Esophagus muscularis mucosa (tissue), 4 donors: ENCODE data around the gene CDKL2. TPM values are rescaled to one million over a fixed set of nuclear protein-coding genes. Genes with fewer than 3 reads are reported as not detected.
"Not testable (repeated sequence)": the region's sequence is repeated elsewhere in the genome, so short reads cannot be mapped to it uniquely, and the experiment has no call there.

Source experiments
- DNase-seq: peaks from one replicate; pipeline ENCODE4 v3.0.0-alpha.2; 2017; ENCODE audit errors: extremely low spot score
- H3K27ac ChIP-seq, 4 donors: fragments of 200-600 bp; sonication (generic); replicated peaks in 1 of 4; 1 replicate in 3 of 4; 2 replicates in 1 of 4; pipeline ENCODE4 v1.5.1; 2016 to 2019; ENCODE audit warnings: mild to moderate bottlenecking in 1 of 4
- H3K27me3 ChIP-seq, 4 donors: fragments of 200-600 bp; sonication (generic); one replicate each; pipeline versions ENCODE4 v1.5.1 to v1.6.0; 2016 to 2019
- H3K36me3 ChIP-seq, 4 donors: fragments of 200-600 bp; sonication (generic); one replicate each; pipeline ENCODE4 v1.5.1; 2016 to 2019
- H3K4me1 ChIP-seq, 4 donors: fragments of 200-600 bp; sonication (generic); one replicate each; pipeline ENCODE4 v1.5.1; 2016 to 2019
- H3K4me3 ChIP-seq, 4 donors: fragments of 200-600 bp; sonication (generic); 1 replicate in 2 of 4; 2 replicates in 2 of 4; pipeline ENCODE4 v1.5.1; 2016 to 2019; ENCODE audit warnings: mild to moderate bottlenecking in 4 of 4, moderate library complexity in 1 of 4
- H3K9me3 ChIP-seq, 4 donors: fragments of 200-600 bp; sonication (generic); 1 replicate in 3 of 4; 2 replicates in 1 of 4; pipeline ENCODE4 v1.5.1; 2016 to 2019
- CTCF ChIP-seq, 3 experiments: fragments of 200-600 bp in 2 of 3; fragments of 450-650 bp in 1 of 3; sonication (generic) in 2 of 3; IDR thresholded peaks; one replicate each; pipeline ENCODE4 v1.5.1; 2017 to 2019; ENCODE audit warnings: antibody characterized with exemption in 3 of 3, mild to moderate bottlenecking in 2 of 3, moderate library complexity in 1 of 3
- EP300 ChIP-seq: sonication (generic); formaldehyde crosslinking; IDR thresholded peaks from one replicate; pipeline ENCODE4 v1.6.1; 2017; ENCODE audit warnings: antibody characterized with exemption
- POLR2A ChIP-seq: fragments of 450-650 bp; IDR thresholded peaks from one replicate; pipeline ENCODE4 v1.6.1; 2017; ENCODE audit warnings: antibody characterized with exemption, moderate library complexity, mild to moderate bottlenecking, low read depth
- POLR2AphosphoS5 ChIP-seq, 2 donors: sonication (generic); formaldehyde crosslinking; IDR thresholded peaks; one replicate each; pipeline ENCODE4 v1.6.1; 2017; ENCODE audit warnings: antibody characterized with exemption in 2 of 2
- WGBS: methylation state at CpG from one replicate; pipeline ENCODE4 v1.1.5; 2018; 5-methylcytosine and 5-hydroxymethylcytosine counted together
- intact Hi-C: fragments of 100-400 bp; cut with DNase I; formaldehyde crosslinking; loops from one replicate; pipeline ENCODE4 v1.15.1; 2023
- total RNA-seq, 4 donors: library from RNA; depleted of rRNA; stranded (reverse); fragments of >200 nt; gene quantifications; one replicate each; pipeline versions ENCODE4 v1.1.0 to v1.2.1, GENCODE V29; 2016

Gene CDKL2
- total RNA-seq, 4 donors from 2014 or later = 2.9 to 6.2 (median 3.1) TPM

GRCh38 chr4:75673027-75673958 is 43.0 kb upstream of the CDKL2 start, which contains the start of gene G3BP2:
Gene G3BP2, minus strand, starts transcription at chr4:75673411. Its CDS starts 11,386 bp downstream, at chr4:75662025.
- H3K9me3 ChIP-seq = no peaks in the 10 kb centered on the region
- H3K27ac ChIP-seq = peak within 1 kb of the TSS; percentile 97 to 99 (median 98)
- no peaks in the 10 kb centered on the region for H3K36me3 ChIP-seq
- peak; percentile 99 for DNase-seq
- TF ChIP-seq POLR2AphosphoS5 (IDR thresholded peaks at IDR 0.05) (peak; percentile 97), CTCF (IDR thresholded peaks at IDR 0.05) (peak in 1 of 3 experiments; percentile 22), POLR2A (peak; percentile 84), EP300 (no peak)
- H3K27me3 ChIP-seq = no peaks in the 10 kb centered on the region
- H3K4me1 ChIP-seq = peaks cover 39 to 44% (median 43%) of the 10 kb centered on the region in 4 donors
- WGBS = under 1% methylated on average over 30 of the region's 83 CpGs
- intact Hi-C loops = loop anchor here (2.0 kb wide), 1 partner anchor 52 kb away; the partner anchor contains the start of gene USO1
- peak within 1 kb of the TSS; percentile 96 to 100 (median 98) for H3K4me3 ChIP-seq

GRCh38 chr4:75672461-75673026 is 42.2 kb upstream of the CDKL2 start:
- TF ChIP-seq EP300 (no peak), POLR2A (no peak), POLR2AphosphoS5 (IDR thresholded peaks at IDR 0.05) (peak in 1 of 2 donors; percentile 59), CTCF (IDR thresholded peaks at IDR 0.05) (no peak)
- Histone ChIP-seq H3K4me3 (peak overlapping the region; percentile 96 to 100 (median 98)), H3K27me3 (no peaks in the 10 kb centered on the region), H3K4me1 (peaks cover 45 to 51% (median 50%) of the 10 kb centered on the region in 4 donors), H3K36me3 (no peaks in the 10 kb centered on the region), H3K27ac (peak overlapping the region; percentile 97 to 99 (median 98)), H3K9me3 (no peaks in the 10 kb centered on the region)
- intact Hi-C loops = loop anchor here (2.0 kb wide), 1 partner anchor 52 kb away; the partner anchor contains the start of gene USO1
- peak; percentile 93 for DNase-seq
- WGBS = 0% methylated on average over 36 of the region's 44 CpGs

- H3K36me3 ChIP-seq = no peaks in the 10 kb centered on the region
- no peaks in the 10 kb centered on the region for H3K27me3 ChIP-seq
- TF ChIP-seq CTCF (IDR thresholded peaks at IDR 0.05) (no peak), POLR2A (no peak), EP300 (no peak), POLR2AphosphoS5 (IDR thresholded peaks at IDR 0.05) (no peak)
- intact Hi-C loops = loop anchor here (2.0 kb wide), 1 partner anchor 53 kb away; the partner anchor contains the start of gene USO1
- H3K4me1 ChIP-seq = peaks cover 48 to 57% (median 56%) of the 10 kb centered on the region in 4 donors
- DNase-seq = no peak
- H3K9me3 ChIP-seq = no peaks in the 10 kb centered on the region
- H3K4me3 ChIP-seq = peak overlapping the region; percentile 96 to 100 (median 98)
- 5% methylated on average over 10 of the region's 10 CpGs for WGBS
- H3K27ac ChIP-seq = peak overlapping the region; percentile 97 to 99 (median 98)
Observed at GRCh38 chr4:75671802-75672421, 41.6 kb upstream of the CDKL2 start.

- TF ChIP-seq POLR2A = no peak
- TF ChIP-seq EP300 = no peak
- TF ChIP-seq CTCF (IDR thresholded peaks at IDR 0.05) = no peak
- no peak for TF ChIP-seq POLR2AphosphoS5 (IDR thresholded peaks at IDR 0.05)
- Histone ChIP-seq H3K27ac (no peak overlapping the region), H3K4me3 (no peak overlapping the region), H3K27me3 (no peaks in the 10 kb centered on the region), H3K9me3 (no peaks in the 10 kb centered on the region), H3K4me1 (peaks cover 44 to 78% (median 70%) of the 10 kb centered on the region in 4 donors), H3K36me3 (no peaks in the 10 kb centered on the region)
- no peak for DNase-seq
- intact Hi-C loops = no loop called here
Observed at GRCh38 chr4:75668596-75668995, 38.3 kb upstream of the CDKL2 start.

- H3K9me3 ChIP-seq, H3K27me3 ChIP-seq, DNase-seq, intact Hi-C loops, H3K36me3 ChIP-seq, H3K4me3 ChIP-seq: not testable (repeated sequence)
- WGBS = 88% methylated on average over 7 of the region's 7 CpGs
- peak overlapping the region in 1 of 4 donors; percentile 41 for H3K27ac ChIP-seq
- peaks cover 44 to 85% (median 70%) of the 10 kb centered on the region in 4 donors for H3K4me1 ChIP-seq
Observed at GRCh38 chr4:75667636-75668035, 37.3 kb upstream of the CDKL2 start.
